ENCODE results near the gene PPP4R4.

PPP4R4 gene

GRCh38 chr14:94313991-94314655, 140.0 kb downstream of the PPP4R4 start:
- DNase-seq = no peak

GRCh38 chr14:94314890-94315289, 140.8 kb downstream of the PPP4R4 start:
- no peak for DNase-seq

GRCh38 chr14:94316692-94317091, 142.6 kb downstream of the PPP4R4 start:
- no peak for DNase-seq

- DNase-seq = no peak
Measured at GRCh38 chr14:94317259-94317658, 143.1 kb downstream of the PPP4R4 start.

- DNase-seq = no peak
Measured at GRCh38 chr14:94320243-94320642, 146.1 kb downstream of the PPP4R4 start.

- DNase-seq = no peak
Measured at GRCh38 chr14:94321421-94322271, 147.5 kb downstream of the PPP4R4 start.

GRCh38 chr14:94322648-94323570, 148.8 kb downstream of the PPP4R4 start, which contains the start of gene SERPINA6:
SERPINA6 (minus strand) TSS chr14:94323336; CDS start chr14:94314648, 8,688 bp downstream.
- no peak for DNase-seq

GRCh38 chr14:94328196-94328595, 154.1 kb downstream of the PPP4R4 start:
- no peak for DNase-seq

Measured in amniotic stem cell (primary cell).